NCI-H446 treated with DMSO at 0.1 percent for 48 hours (cell line): ENCODE results near the gene TRPV6.

Source experiments
- DNase-seq: peaks from one replicate; lab custom pipeline; 2025; lab: John Stamatoyannopoulos, UW

The TRPV6 gene

DNA sequence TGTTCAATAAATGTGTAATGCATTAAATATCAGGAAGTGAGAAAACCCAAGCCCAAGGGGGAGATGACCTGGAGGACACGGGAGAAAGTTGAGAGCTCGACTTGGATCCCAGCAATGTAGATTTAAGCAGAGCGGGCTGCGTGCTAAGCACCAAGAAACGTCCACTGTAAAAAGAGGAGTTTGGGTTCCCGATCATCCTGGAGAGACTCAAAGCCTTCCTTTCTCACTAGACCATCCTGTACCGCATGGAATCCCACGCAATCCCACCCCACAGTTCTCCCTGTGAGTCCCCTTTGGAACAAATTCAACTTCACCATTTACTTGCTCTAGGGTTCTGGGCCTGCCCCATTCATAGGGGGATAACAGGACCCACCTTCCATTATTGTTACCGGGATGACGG lies 2.4 kb downstream of the TRPV6 start:
- DNase-seq, result no peak

GRCh38 chr7:142882338-142882678 lies 3.2 kb downstream of the TRPV6 start:
- DNase-seq, result no peak

- DNase-seq, result no peak
Observed at GRCh38 chr7:142881586-142882337, 3.8 kb downstream of the TRPV6 start.

- no peak for DNase-seq
Observed at GRCh38 chr7:142880876-142881505, 4.6 kb downstream of the TRPV6 start.

- no peak for DNase-seq
Observed at GRCh38 chr7:142879060-142879459, 6.5 kb downstream of the TRPV6 start.

GRCh38 chr7:142878315-142878714 lies 7.2 kb downstream of the TRPV6 start:
- DNase-seq, result no peak

DNA sequence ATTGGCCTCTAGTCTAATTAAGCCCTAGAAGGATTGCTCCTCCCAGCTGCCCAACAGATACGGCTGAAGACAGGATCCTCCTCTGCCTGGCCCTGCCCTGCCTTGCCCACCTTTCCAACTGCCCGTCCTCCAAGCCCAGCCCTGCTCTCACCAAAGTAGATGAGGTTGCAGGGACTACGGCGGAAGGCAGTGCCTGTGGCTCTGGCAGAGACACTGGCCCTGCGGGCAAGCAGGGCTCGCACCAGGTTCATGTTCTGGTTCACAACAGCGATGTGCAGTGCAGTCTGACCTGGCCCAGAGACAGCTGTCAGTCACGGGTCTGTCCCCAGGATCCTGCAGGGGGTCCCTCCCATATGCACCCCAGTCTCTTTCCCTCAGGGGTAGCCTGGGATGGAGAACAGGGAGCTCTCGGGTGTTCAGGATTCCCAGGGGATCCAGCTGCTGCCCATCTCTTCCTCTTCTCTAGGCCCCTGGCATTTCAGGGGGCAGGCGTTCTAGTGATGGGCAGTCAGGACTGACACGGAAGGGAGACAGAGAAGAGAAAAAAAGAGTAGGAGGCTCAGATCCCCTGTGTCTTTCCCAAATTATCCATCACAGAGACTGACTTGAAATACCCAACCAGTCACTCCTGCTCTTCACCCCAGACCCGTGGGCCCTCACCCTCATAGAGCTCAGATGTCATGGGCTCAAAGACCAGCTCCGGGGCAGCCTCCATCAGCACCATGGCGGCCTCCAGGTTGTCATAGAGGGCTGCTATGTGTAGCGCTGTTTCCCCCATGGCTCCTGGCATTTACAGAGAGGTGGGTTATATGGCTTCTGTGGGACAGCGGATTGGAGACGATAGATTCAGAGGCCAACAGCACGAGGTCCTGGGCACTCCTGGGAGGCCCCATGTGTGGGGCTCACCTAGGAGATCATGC lies 8.3 kb downstream of the TRPV6 start:
- no peak for DNase-seq

DNA sequence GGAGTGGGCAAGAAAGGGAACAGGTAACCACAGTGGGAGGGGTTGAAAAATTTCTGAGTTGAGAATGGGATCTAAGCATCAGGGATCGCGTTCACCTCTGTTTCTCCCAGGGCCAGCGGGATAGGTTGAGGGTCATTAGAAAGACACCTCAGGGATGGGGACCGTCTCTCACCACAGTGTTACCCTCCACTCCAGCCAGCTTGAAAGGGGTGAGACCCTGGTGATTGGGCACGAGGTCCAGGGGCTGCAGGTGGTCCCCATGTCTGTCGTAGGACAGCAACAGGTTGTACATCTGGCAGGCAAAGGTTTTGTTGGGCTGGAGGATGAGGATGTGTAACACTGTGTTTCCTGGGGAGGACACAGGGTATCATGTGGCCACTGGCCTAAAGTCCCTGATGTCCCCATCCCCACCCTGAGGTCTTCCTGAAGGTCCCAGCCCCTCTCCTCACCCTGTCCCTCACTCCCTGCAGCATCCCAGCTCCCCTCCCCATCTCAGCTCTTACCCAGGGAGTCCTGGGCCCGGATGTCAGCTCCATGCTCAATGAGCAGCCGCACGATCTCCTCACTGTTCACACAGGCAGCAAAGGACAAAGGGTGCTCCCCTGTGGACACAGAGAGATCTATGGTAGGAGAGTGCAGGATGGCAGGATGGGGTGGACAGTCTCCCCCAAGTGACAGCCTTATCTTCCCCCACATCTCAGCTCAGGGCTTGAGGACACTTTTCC lies 9.1 kb downstream of the TRPV6 start:
- DNase-seq, result no peak

- no peak for DNase-seq
Observed at GRCh38 chr7:142875456-142875855, 10.1 kb downstream of the TRPV6 start.

DNA sequence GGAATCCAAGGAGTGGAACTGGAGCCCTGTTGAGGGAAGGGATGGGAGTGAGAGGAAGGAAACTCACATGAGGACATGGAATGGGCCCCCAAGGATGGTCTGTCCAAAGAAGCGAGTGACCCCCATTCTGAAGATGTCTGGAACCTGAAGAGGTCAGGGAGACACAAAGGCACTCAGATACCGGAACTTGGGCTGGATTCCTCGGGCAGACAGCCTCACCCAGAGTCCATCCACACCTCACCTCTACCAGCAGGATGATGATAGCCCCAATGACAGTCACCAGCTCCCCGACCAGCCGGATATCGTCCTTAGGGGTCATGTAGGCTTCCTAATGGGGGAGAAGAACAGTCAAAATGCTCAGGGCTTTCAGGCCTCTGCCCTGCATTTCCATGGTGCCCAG lies 10.7 kb downstream of the TRPV6 start:
- DNase-seq, result no peak

DNA sequence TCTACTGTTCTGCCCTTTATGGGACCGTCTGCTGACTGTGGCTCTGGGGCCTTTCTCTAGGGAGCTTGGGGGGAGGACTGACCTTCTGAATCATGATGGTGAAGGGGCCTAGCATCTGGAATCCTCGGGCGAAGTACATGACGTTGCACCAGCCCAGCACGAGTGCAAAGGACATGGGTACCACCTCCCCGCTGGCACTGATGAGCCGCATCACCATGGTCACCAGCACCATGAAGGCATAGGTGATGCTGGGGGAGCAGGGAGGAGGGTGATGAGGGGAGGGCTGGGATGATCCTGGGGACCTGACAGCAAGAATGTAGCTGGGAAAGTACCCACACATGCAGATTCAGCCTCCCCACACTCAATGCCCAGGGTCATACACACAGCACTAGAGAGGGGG lies 11.1 kb downstream of the TRPV6 start:
- DNase-seq, result no peak

DNA sequence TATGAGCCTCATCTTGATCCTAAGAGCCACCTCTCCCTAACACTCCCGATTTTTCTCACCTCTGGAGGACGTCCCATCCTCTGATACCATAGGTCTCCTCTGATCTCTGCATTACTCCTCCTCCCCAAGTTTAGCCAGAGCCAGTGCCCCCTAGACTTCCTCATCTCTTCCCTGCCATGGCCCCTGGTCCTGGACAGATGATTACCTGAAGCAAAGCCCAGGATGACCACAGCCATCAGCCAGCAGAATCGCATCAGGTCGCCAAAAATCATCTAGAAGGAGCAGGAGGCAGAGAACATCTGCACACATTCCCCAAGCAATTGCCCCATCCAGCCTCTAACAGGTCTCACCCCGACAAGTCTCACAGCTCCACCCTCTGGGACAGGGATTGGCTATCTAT lies 11.7 kb downstream of the TRPV6 start:
- no peak for DNase-seq

- no peak for DNase-seq
Observed at GRCh38 chr7:142873281-142873784, 12.2 kb downstream of the TRPV6 start.

DNA sequence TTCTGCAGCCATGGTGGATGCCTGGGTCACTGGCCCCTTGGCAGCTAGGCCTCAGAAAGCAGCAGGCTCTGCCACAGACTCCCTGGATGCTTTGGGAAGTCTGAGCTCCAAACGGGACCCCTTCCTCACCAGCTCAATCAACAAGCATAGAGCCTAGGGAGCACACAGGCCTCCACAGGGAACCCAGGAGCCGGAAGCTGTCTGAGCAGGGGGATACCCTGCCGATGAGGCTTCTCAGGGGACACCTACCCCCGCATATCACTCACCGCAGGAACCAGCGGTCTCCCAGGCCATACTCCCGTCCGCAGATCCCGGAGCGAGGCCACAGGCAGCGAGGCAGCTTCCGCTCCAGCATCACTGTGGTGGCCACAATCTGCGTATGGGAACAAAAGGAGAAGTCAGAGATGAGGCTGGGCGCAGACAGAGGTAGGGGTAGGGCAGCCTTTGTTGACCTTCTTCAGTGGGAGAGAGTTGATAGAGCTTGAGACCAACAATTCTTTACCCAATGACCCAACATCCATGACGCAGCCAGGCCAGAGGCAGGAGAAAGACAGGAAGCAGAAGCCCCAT lies 13.4 kb downstream of the TRPV6 start:
- no peak for DNase-seq

GRCh38 chr7:142871260-142872105 lies 14.1 kb downstream of the TRPV6 start:
- DNase-seq, result no peak

GRCh38 chr7:142870566-142871259 lies 14.8 kb downstream of the TRPV6 start:
- DNase-seq, result no peak

DNA sequence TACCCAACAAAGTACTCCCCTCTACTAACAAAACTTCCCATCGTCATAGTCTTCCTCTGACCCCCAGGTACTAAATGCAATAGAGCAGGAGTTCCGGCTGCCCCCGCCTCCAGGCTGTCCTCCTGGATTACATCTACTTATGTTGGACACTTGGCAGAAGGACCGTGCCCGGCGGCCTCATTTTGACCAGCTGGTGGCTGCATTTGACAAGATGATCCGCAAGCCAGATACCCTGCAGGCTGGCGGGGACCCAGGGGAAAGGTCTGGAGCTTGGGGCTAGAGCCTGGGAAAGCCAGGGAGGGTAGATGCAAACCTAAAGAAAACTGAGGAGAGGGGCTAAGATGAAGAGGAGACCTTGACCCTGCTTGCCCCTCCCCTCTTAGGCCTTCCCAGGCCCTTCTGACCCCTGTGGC lies 15.4 kb downstream of the TRPV6 start:
- no peak for DNase-seq

- DNase-seq, result no peak
Observed at GRCh38 chr7:142869434-142869833, 16.1 kb downstream of the TRPV6 start.

- no peak for DNase-seq
Observed at GRCh38 chr7:142868986-142869415, 16.5 kb downstream of the TRPV6 start.
